BE2C (cell line): ENCODE data around the gene ADAMTSL3.

Experiments used
- DNase-seq: peaks from one replicate; pipeline ENCODE4 v3.0.0-alpha.2; 2020
- H3K27me3 ChIP-seq: fragments of 250-450 bp; sonication (Bioruptor Pico); 2 replicates; pipeline ENCODE4 v1.5.1; 2020; ENCODE audit warnings: mild to moderate bottlenecking
- H3K36me3 ChIP-seq: fragments of 250-450 bp; sonication (Bioruptor Pico); 2 replicates; pipeline ENCODE4 v1.5.1; 2020; ENCODE audit warnings: mild to moderate bottlenecking
- H3K4me1 ChIP-seq: fragments of 250-450 bp; sonication (Bioruptor Pico); 2 replicates; pipeline ENCODE4 v1.5.1; 2020
- H3K4me3 ChIP-seq: 2 replicates; pipeline ENCODE4 v1.5.1; 2011; ENCODE audit warnings: low read depth, low read length
- H3K9me3 ChIP-seq: fragments of 250-450 bp; sonication (Bioruptor Pico); 2 replicates; pipeline ENCODE4 v1.5.1; 2020
- TF ChIP-seq, protein P1 (sequence below): IDR thresholded peaks from 2 replicates; pipeline ENCODE4 v1.5.1; 2012; ENCODE audit warnings: mild to moderate bottlenecking, low read depth, low read length

Gene ADAMTSL3

GRCh38 chr15:83654379-83655236 is 685 bp downstream of the ADAMTSL3 start:
- TF ChIP-seq, protein P1, sequence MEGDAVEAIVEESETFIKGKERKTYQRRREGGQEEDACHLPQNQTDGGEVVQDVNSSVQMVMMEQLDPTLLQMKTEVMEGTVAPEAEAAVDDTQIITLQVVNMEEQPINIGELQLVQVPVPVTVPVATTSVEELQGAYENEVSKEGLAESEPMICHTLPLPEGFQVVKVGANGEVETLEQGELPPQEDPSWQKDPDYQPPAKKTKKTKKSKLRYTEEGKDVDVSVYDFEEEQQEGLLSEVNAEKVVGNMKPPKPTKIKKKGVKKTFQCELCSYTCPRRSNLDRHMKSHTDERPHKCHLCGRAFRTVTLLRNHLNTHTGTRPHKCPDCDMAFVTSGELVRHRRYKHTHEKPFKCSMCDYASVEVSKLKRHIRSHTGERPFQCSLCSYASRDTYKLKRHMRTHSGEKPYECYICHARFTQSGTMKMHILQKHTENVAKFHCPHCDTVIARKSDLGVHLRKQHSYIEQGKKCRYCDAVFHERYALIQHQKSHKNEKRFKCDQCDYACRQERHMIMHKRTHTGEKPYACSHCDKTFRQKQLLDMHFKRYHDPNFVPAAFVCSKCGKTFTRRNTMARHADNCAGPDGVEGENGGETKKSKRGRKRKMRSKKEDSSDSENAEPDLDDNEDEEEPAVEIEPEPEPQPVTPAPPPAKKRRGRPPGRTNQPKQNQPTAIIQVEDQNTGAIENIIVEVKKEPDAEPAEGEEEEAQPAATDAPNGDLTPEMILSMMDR = no peak
- H3K9me3 ChIP-seq = 0 out of 2 replicates have a peak, but pooled peaks cover 2% of the 10 kb centered on the region
- no peaks in the 10 kb centered on the region for H3K36me3 ChIP-seq
- H3K4me3 ChIP-seq = no peak overlapping the region
- no peak for DNase-seq
- peaks cover 38% of the 10 kb centered on the region for H3K27me3 ChIP-seq
- H3K4me1 ChIP-seq = peaks cover 8% of the 10 kb centered on the region

GRCh38 chr15:83655237-83655616 is 1.3 kb downstream of the ADAMTSL3 start:
- TF ChIP-seq, protein P1 = no peak
- H3K4me1 ChIP-seq = peaks cover 8% of the 10 kb centered on the region
- no peak for DNase-seq
- 0 out of 2 replicates have a peak, but pooled peaks cover 2% of the 10 kb centered on the region for H3K9me3 ChIP-seq
- no peaks in the 10 kb centered on the region for H3K36me3 ChIP-seq
- peaks cover 38% of the 10 kb centered on the region for H3K27me3 ChIP-seq
- no peak overlapping the region for H3K4me3 ChIP-seq

DNA sequence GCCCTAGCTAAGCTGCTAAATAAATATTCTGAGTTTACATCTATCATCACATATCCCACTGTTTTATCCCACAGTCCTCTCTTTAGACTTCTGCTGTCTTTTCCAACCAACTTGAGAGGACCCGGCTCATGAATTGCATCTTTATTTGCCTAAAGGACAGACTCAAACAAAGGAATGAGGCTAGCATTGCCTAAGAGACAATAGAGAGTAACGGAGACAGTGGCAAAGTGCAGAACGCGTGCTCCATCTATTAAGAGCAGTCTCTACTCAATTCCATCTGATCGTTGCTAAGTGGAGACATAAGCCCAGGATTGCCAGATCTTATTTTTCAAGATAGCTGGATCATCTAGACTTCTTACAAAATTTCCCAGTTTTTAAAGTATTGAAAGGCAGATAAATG is 2.3 kb downstream of the ADAMTSL3 start:
- Histone ChIP-seq H3K9me3 (0 out of 2 replicates have a peak, but pooled peaks cover 2% of the 10 kb centered on the region), H3K4me3 (no peak overlapping the region), H3K27me3 (peaks cover 36% of the 10 kb centered on the region), H3K36me3 (no peaks in the 10 kb centered on the region), H3K4me1 (peaks cover 8% of the 10 kb centered on the region)
- TF ChIP-seq, protein P1 = no peak
- no peak for DNase-seq

- H3K4me1 ChIP-seq = peaks cover 8% of the 10 kb centered on the region
Measured at GRCh38 chr15:83656943-83657528, 3.1 kb downstream of the ADAMTSL3 start.

DNA sequence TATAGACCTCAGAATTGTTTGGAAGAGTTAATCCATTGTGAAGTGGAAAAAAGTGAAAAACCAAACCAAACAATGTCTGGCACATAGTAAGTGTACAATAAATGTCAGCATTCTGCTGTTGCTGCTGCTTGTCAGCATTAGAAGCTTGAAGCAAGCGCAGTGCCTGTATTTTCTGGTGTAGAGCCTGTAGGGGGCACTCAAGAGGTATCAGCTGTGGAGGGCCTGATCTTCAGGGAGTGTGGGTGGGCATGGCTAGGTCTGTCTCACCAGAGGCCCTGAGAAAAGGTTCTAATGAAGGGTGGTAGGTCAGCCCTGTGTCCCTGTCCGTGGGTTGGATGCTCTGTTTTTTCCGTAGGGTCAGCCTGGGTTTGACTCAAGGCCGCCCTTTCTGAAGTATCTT is 3.6 kb downstream of the ADAMTSL3 start:
- no peak for DNase-seq
- Histone ChIP-seq H3K9me3 (0 out of 2 replicates have a peak, but pooled peaks cover 2% of the 10 kb centered on the region), H3K36me3 (no peaks in the 10 kb centered on the region), H3K4me1 (peaks cover 8% of the 10 kb centered on the region), H3K4me3 (no peak overlapping the region), H3K27me3 (peaks cover 27% of the 10 kb centered on the region)
- TF ChIP-seq, protein P1 = peak; percentile 45

More at GRCh38 chr15:83656943-83657528, 3.1 kb downstream of the ADAMTSL3 start:
- DNase-seq = no peak
- TF ChIP-seq, protein P1 = no peak
- Histone ChIP-seq H3K9me3 (0 out of 2 replicates have a peak, but pooled peaks cover 2% of the 10 kb centered on the region), H3K4me3 (no peak overlapping the region), H3K36me3 (no peaks in the 10 kb centered on the region), H3K27me3 (peaks cover 31% of the 10 kb centered on the region)
